PFSK-1 (cell line): ENCODE results near the gene ZNRF2.

Source experiments
- POLR2AphosphoS5 ChIP-seq: IDR thresholded peaks from 2 replicates; pipeline ENCODE4 v1.6.1; 2012; ENCODE audit warnings: low read depth, mild to moderate bottlenecking, control low read depth, low read length, moderate library complexity
- TAF1 ChIP-seq: IDR thresholded peaks from 2 replicates; pipeline ENCODE4 v1.6.1; 2012; ENCODE audit warnings: low read length, control low read depth, borderline replicate concordance; ENCODE audit not compliant: insufficient read depth
- TF ChIP-seq, protein P1 (sequence below), 2 experiments: IDR thresholded peaks; 2 replicates each; pipeline versions ENCODE4 v1.6.1 to v1.8.0; 2011 to 2012; ENCODE audit warnings: low read depth in 2 of 2, low read length in 2 of 2, control low read depth in 1 of 2, inconsistent platforms in 1 of 2, mild to moderate bottlenecking in 1 of 2, moderate library complexity in 1 of 2; ENCODE audit not compliant: insufficient read depth in 1 of 2

GRCh38 chr7:30330134-30331111 is 46.0 kb downstream of the ZNRF2 start:
- no peak for TF ChIP-seq POLR2AphosphoS5
- TF ChIP-seq, protein P1, sequence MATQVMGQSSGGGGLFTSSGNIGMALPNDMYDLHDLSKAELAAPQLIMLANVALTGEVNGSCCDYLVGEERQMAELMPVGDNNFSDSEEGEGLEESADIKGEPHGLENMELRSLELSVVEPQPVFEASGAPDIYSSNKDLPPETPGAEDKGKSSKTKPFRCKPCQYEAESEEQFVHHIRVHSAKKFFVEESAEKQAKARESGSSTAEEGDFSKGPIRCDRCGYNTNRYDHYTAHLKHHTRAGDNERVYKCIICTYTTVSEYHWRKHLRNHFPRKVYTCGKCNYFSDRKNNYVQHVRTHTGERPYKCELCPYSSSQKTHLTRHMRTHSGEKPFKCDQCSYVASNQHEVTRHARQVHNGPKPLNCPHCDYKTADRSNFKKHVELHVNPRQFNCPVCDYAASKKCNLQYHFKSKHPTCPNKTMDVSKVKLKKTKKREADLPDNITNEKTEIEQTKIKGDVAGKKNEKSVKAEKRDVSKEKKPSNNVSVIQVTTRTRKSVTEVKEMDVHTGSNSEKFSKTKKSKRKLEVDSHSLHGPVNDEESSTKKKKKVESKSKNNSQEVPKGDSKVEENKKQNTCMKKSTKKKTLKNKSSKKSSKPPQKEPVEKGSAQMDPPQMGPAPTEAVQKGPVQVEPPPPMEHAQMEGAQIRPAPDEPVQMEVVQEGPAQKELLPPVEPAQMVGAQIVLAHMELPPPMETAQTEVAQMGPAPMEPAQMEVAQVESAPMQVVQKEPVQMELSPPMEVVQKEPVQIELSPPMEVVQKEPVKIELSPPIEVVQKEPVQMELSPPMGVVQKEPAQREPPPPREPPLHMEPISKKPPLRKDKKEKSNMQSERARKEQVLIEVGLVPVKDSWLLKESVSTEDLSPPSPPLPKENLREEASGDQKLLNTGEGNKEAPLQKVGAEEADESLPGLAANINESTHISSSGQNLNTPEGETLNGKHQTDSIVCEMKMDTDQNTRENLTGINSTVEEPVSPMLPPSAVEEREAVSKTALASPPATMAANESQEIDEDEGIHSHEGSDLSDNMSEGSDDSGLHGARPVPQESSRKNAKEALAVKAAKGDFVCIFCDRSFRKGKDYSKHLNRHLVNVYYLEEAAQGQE (IDR thresholded peaks at IDR 0.05; ENCODE audit: insufficient read depth in 1 of 2, low read depth in 2 of 2, low read length in 2 of 2): no peak
- TF ChIP-seq TAF1: no peak
